ENCODE data around the gene CLEC20A. TPM values are rescaled to one million over a fixed set of nuclear protein-coding genes. Genes with fewer than 3 reads are reported as not detected.
A peak's percentile ranks its signal among the peaks of the same experiment; 100 is the strongest.

Gene CLEC20A
- total RNA-seq, 1 experiment from 2014 or later: not detected

DNA sequence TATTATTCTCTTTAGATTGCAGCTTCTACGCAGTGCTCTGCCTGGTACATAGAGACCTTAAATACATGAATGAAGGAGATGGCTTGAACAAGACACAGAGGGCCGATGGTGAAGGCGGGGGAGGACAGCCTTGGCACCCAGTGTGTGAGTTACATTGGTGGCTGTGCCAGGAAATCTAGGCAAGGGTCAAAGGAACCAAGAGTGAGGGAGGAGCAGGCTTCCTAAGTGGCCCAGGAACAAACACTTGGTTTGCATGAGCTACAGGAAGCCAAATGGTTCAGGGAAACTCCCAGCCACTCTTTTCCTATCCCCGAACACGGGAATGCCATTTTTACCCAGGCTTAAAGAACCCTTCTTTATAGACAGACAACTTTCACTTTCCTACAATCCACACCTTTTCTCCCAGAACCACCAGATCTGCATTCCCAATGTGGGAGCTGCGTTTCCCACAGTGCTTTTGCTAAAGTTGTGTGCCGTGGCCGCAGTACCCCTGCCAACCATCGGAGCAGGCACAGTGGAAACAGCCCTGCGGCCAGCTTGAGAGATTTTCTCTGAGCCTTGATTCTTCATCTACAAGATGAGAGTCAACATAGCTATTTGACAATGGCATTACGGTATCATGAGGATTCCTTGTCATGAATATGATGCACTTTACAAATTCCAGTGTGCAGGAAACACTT is 3.5 kb upstream of the CLEC20A start:
- BruUV-seq (replicated peaks): no TSS peak
- no peaks in the 10 kb centered on the region for H3K27me3 Mint-ChIP-seq (ENCODE audit: insufficient read depth, unreplicated experiment)
- no peak for DNase-seq (ENCODE audit: unreplicated experiment)
- ChIA-PET CTCF (interaction anchor here (0.5 to 12.8 kb wide), 46 partner anchors 12 to 1629 kb away, joined by 3 to 309 read pairs (median 5); partner anchors contain the start of gene TEX35), POLR2A (interaction anchor here (0.9 to 1.1 kb wide), 3 partner anchors 159 to 201 kb away, joined by 3 to 5 read pairs (median 3); no protein-coding TSS in a partner anchor)
- H3K4me1 Mint-ChIP-seq (ENCODE audit: insufficient read depth, unreplicated experiment): no peaks in the 10 kb centered on the region
- no peaks in the 10 kb centered on the region for H3K36me3 Mint-ChIP-seq (ENCODE audit: insufficient read depth, unreplicated experiment)
- no peaks in the 10 kb centered on the region for H3K9me3 Mint-ChIP-seq (ENCODE audit: unreplicated experiment)
- no peak overlapping the region for H3K4me3 Mint-ChIP-seq (ENCODE audit: unreplicated experiment)
- no peak overlapping the region for H3K27ac Mint-ChIP-seq (ENCODE audit: low read depth, unreplicated experiment)
- TF ChIP-seq CTCF (IDR thresholded peaks at IDR 0.05; ENCODE audit: unreplicated experiment): peak; percentile 18
- intact Hi-C loops (cut with micrococcal nuclease): loop anchor here (2.0 kb wide), 1 partner anchor 189 kb away; no protein-coding TSS in a partner anchor

DNA sequence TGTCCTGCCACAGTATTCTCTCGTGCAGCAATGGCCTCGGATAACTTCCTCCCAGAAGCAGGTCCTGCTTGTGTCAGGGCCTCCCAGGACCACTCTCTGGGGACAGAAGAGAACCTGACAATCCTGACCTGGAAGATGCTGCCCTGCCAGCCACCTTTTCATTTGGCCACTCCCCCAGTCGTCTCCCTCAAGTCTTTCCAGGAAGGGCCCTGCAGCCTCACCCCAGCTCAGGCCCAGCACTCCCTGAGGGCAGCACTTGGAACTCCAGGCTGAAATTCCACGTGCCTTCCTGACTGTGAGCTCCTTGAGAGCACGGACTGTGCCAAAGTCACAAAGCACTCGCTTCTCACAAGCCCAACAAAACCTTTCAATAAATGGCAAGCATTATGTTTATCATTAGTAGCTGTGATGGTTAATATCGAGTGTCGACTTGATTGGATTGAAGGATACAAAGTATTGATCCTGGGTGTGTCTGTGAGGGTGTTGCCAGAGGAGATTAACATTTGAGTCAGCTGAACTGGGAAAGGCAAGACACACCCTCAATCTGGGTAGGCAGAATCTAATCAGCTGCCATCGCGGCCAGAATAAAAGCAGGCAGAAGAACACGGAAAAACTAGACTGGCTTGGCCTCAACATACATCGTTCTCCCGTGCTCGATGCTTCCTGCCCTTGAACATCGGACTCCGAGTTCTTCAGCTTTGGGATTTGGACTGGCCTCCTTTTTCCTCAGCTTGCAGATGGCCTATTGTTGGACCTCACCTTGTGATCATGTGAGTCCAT is 2.3 kb upstream of the CLEC20A start:
- POLR2A ChIA-PET: no interaction called here
- no peak for DNase-seq (ENCODE audit: unreplicated experiment)
- H3K4me1 Mint-ChIP-seq (ENCODE audit: insufficient read depth, unreplicated experiment): no peaks in the 10 kb centered on the region
- H3K27ac Mint-ChIP-seq (ENCODE audit: low read depth, unreplicated experiment): no peak overlapping the region
- CTCF ChIA-PET: interaction anchor here (0.5 to 12.8 kb wide), 11 partner anchors 10 to 792 kb away, joined by 3 to 309 read pairs (median 82); partner anchors contain the start of gene TEX35
- intact Hi-C loops (cut with micrococcal nuclease): no loop called here
- H3K36me3 Mint-ChIP-seq (ENCODE audit: insufficient read depth, unreplicated experiment): no peaks in the 10 kb centered on the region
- TF ChIP-seq CTCF (IDR thresholded peaks at IDR 0.05; ENCODE audit: unreplicated experiment): no peak
- no peaks in the 10 kb centered on the region for H3K9me3 Mint-ChIP-seq (ENCODE audit: unreplicated experiment)
- H3K4me3 Mint-ChIP-seq (ENCODE audit: unreplicated experiment): no peak overlapping the region
- BruUV-seq (replicated peaks): no TSS peak
- H3K27me3 Mint-ChIP-seq (ENCODE audit: insufficient read depth, unreplicated experiment): no peaks in the 10 kb centered on the region

DNA sequence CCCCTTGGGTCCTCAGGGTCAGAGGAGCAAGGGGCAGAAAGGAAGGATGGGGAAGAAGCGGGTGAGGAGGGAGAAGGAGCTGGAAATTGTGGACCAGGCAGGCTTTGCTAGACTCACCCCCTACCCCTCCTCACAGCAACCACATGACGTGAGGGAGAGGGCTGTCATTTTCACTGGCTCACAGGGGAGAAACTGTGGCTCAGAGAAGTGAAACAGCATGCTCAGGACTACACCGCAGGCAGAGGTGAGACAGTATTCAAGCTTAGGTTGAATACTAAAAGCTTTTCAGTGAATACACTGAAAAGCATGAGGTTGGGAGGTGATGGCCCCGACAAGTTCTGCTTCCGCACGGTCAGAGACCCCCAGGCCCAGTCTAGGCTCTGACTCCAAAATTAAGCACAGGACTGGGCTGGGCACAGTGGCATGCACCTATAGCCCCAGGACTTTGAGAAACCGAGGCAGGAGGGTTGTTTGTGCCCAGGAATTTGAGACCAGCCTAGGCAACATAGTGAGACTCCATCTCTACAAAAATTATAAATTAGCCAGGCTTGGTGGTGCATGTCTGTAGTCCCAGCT is 1.2 kb upstream of the CLEC20A start:
- no peaks in the 10 kb centered on the region for H3K27me3 Mint-ChIP-seq (ENCODE audit: insufficient read depth, unreplicated experiment)
- BruUV-seq (replicated peaks): no TSS peak
- H3K27ac Mint-ChIP-seq (ENCODE audit: low read depth, unreplicated experiment): no peak overlapping the region
- CTCF ChIA-PET: interaction anchor here (0.7 to 12.8 kb wide), 6 partner anchors 17 to 550 kb away, joined by 3 to 309 read pairs (median 141); partner anchors contain the start of gene TEX35
- intact Hi-C loops (cut with micrococcal nuclease): no loop called here
- TF ChIP-seq CTCF (IDR thresholded peaks at IDR 0.05; ENCODE audit: unreplicated experiment): no peak
- H3K4me1 Mint-ChIP-seq (ENCODE audit: insufficient read depth, unreplicated experiment): no peaks in the 10 kb centered on the region
- no peak for DNase-seq (ENCODE audit: unreplicated experiment)
- no peaks in the 10 kb centered on the region for H3K9me3 Mint-ChIP-seq (ENCODE audit: unreplicated experiment)
- no peak overlapping the region for H3K4me3 Mint-ChIP-seq (ENCODE audit: unreplicated experiment)
- POLR2A ChIA-PET: no interaction called here
- no peaks in the 10 kb centered on the region for H3K36me3 Mint-ChIP-seq (ENCODE audit: insufficient read depth, unreplicated experiment)
